ENCODE results near the gene RALGAPA2.

RALGAPA2 gene

GRCh38 chr20:20712474-20713243 lies at the start of gene RALGAPA2:
Gene RALGAPA2 (minus strand): TSS chr20:20712644. CDS start chr20:20712480, 164 bp downstream.
- peak; percentile 98 for DNase-seq (ENCODE audit: low read depth)
- peak within 1 kb of the TSS; percentile 93 for H3K4me3 ChIP-seq (ENCODE audit: low read depth, low read length)
- no peak for TF ChIP-seq CTCF (IDR thresholded peaks at IDR 0.05; ENCODE audit: insufficient read depth, low read depth, low read length, missing control alignments)

- DNase-seq (ENCODE audit: low read depth) = no peak
- no peak overlapping the region for H3K4me3 ChIP-seq (ENCODE audit: low read depth, low read length)
- no peak for TF ChIP-seq CTCF (IDR thresholded peaks at IDR 0.05; ENCODE audit: insufficient read depth, low read depth, low read length, missing control alignments)
Observed at GRCh38 chr20:20761301-20761700, 48.9 kb upstream of the RALGAPA2 start.

- TF ChIP-seq CTCF (IDR thresholded peaks at IDR 0.05; ENCODE audit: insufficient read depth, low read depth, low read length, missing control alignments) = no peak
- DNase-seq (ENCODE audit: low read depth) = no peak
Observed at GRCh38 chr20:20759132-20759531, 46.7 kb upstream of the RALGAPA2 start.

GRCh38 chr20:20755674-20756319 lies 43.4 kb upstream of the RALGAPA2 start:
- TF ChIP-seq CTCF (IDR thresholded peaks at IDR 0.05; ENCODE audit: insufficient read depth, low read depth, low read length, missing control alignments) = no peak
- no peak overlapping the region for H3K4me3 ChIP-seq (ENCODE audit: low read depth, low read length)
- no peak for DNase-seq (ENCODE audit: low read depth)

More at GRCh38 chr20:20759132-20759531, 46.7 kb upstream of the RALGAPA2 start:
- H3K4me3 ChIP-seq (ENCODE audit: low read depth, low read length) = no peak overlapping the region

- no peak overlapping the region for H3K4me3 ChIP-seq (ENCODE audit: low read depth, low read length)
- DNase-seq (ENCODE audit: low read depth) = no peak
- no peak for TF ChIP-seq CTCF (IDR thresholded peaks at IDR 0.05; ENCODE audit: insufficient read depth, low read depth, low read length, missing control alignments)
Observed at GRCh38 chr20:20755231-20755630, 42.8 kb upstream of the RALGAPA2 start.

GRCh38 chr20:20754714-20755113 lies 42.3 kb upstream of the RALGAPA2 start:
- DNase-seq (ENCODE audit: low read depth) = no peak
- no peak overlapping the region for H3K4me3 ChIP-seq (ENCODE audit: low read depth, low read length)
- no peak for TF ChIP-seq CTCF (IDR thresholded peaks at IDR 0.05; ENCODE audit: insufficient read depth, low read depth, low read length, missing control alignments)

Data from GM12865 (cell line).